Measurements from ENCODE around the gene DDA1.

The DDA1 gene

GRCh38 chr19:17296273-17296672 lies 13.1 kb upstream of the DDA1 start:
- H3K27me3 Mint-ChIP-seq = peaks cover 4% of the 10 kb centered on the region
- peaks cover 10% of the 10 kb centered on the region for H3K36me3 Mint-ChIP-seq
- DNase-seq = no peak
- H3K4me1 Mint-ChIP-seq = peaks cover 10% of the 10 kb centered on the region
- H3K4me3 Mint-ChIP-seq = no peak overlapping the region
- CTCF ChIA-PET = interaction anchor here (1.5 to 4.3 kb wide), 2 partner anchors 36 to 92 kb away, joined by 4 to 52 read pairs; no protein-coding TSS in a partner anchor
- no peak overlapping the region for H3K27ac Mint-ChIP-seq
- H3K9me3 Mint-ChIP-seq = peaks cover 4% of the 10 kb centered on the region

- H3K4me3 Mint-ChIP-seq = no peak overlapping the region
- peaks cover 10% of the 10 kb centered on the region for H3K36me3 Mint-ChIP-seq
- peaks cover 4% of the 10 kb centered on the region for H3K27me3 Mint-ChIP-seq
- DNase-seq = no peak
- H3K4me1 Mint-ChIP-seq = peaks cover 10% of the 10 kb centered on the region
- CTCF ChIA-PET = interaction anchor here (1.0 kb wide), 2 partner anchors 89 to 92 kb away, joined by 3 read pairs; no protein-coding TSS in a partner anchor
- no peak overlapping the region for H3K27ac Mint-ChIP-seq
- H3K9me3 Mint-ChIP-seq = peaks cover 4% of the 10 kb centered on the region
Observed at GRCh38 chr19:17296976-17297375, 12.4 kb upstream of the DDA1 start.

DNA sequence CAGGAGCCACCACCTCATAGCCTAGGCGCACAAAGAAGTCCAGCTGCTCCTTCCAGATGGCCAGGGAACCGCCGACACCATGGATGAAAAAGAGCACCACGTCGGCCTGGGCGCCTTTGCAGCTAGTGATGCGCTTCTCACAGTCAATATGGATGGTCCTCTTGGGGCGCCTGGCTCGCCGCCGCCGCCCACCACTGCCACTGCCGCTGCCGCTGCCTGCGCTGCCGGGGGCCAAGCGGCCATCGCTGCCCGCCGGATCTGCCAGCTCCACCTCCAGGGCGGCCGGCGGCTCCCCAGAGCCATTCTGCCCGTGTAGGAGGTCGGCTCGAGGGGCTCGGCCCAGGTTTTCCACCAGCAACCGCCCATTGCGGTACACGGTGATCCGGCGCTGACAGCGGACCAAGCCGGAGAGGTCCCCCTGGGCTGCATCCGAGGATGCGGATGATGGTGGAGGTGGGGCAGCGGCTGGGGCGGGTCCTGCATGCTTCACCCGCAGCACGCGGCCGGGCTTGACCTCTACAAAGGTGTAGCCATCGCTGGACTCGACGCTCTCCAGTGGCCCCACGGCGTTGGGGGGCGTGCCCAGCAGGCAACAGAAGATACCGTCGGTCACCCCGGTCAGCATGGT lies 8.3 kb upstream of the DDA1 start:
- CTCF ChIA-PET = interaction anchor here (1.2 kb wide), 1 partner anchor 85 kb away, joined by 4 read pairs; no protein-coding TSS in a partner anchor
- peaks cover 7% of the 10 kb centered on the region for H3K36me3 Mint-ChIP-seq
- no peaks in the 10 kb centered on the region for H3K27me3 Mint-ChIP-seq
- H3K27ac Mint-ChIP-seq = no peak overlapping the region
- peaks cover 4% of the 10 kb centered on the region for H3K9me3 Mint-ChIP-seq
- H3K4me3 Mint-ChIP-seq = no peak overlapping the region
- no peak for DNase-seq
- peaks cover 33% of the 10 kb centered on the region for H3K4me1 Mint-ChIP-seq

GRCh38 chr19:17302391-17303166 lies 6.8 kb upstream of the DDA1 start:
- CTCF ChIA-PET = interaction anchor here (1.0 to 1.3 kb wide), 2 partner anchors 10 to 86 kb away, joined by 3 to 7 read pairs; no protein-coding TSS in a partner anchor
- H3K4me1 Mint-ChIP-seq = peaks cover 46% of the 10 kb centered on the region
- peak overlapping the region; percentile 73 for H3K27ac Mint-ChIP-seq
- no peak for DNase-seq
- peaks cover 4% of the 10 kb centered on the region for H3K9me3 Mint-ChIP-seq
- H3K27me3 Mint-ChIP-seq = no peaks in the 10 kb centered on the region
- peaks cover 7% of the 10 kb centered on the region for H3K36me3 Mint-ChIP-seq
- H3K4me3 Mint-ChIP-seq = peak overlapping the region; percentile 69

DNA sequence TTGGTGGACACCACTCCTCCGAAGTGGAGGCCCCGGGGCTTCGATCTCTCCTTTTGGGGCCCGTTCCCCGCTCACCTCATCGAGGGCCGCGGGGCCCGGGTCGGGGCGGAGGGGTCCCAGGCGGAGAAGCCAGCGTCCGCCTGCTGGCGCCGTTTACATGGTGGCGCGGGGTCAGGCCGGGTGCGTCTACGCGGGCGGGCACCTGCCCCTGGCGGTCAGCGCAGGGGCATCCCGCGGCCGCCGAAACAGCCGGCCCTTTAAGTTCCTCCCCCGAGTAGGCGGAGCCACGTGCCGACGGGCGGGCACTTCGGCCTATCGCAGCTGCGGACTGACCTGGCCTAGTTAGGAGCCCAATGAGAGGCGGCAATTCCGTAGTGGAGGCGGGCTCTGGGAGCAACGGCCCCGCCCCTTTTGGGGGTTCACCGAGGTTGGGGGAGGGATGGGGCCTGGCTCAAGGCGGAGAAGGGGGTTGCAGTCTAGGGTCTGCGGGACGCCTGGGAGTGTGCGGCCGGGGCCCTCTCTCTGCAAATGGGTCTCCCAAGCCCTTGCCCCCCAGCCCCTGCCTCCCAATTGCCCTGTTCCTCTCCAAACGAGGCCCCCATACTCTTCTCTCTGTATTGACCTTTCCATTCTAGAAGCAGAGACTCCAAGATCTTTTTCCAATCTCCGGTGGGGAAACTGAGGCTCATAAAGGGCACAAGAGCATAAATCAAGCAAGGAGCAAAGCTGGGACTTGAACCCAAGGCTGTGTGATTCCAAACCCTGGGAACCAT lies 6.0 kb upstream of the DDA1 start, which contains the start of gene ABHD8:
ABHD8 (minus strand) TSS at position 259 of the 773 bp plus-strand sequence. CDS start 1,809 bp downstream, outside the sequence.
- Mint-ChIP-seq H3K27ac (peak within 1 kb of the TSS; percentile 73), H3K4me3 (peak within 1 kb of the TSS; percentile 69), H3K9me3 (peaks cover under 1% of the 10 kb centered on the region), H3K27me3 (no peaks in the 10 kb centered on the region), H3K36me3 (peaks cover 6% of the 10 kb centered on the region), H3K4me1 (peaks cover 52% of the 10 kb centered on the region)
- peak; percentile 96 for DNase-seq
- CTCF ChIA-PET = interaction anchor here (1.0 kb wide), 2 partner anchors 11 to 85 kb away, joined by 3 read pairs; no protein-coding TSS in a partner anchor

DNA sequence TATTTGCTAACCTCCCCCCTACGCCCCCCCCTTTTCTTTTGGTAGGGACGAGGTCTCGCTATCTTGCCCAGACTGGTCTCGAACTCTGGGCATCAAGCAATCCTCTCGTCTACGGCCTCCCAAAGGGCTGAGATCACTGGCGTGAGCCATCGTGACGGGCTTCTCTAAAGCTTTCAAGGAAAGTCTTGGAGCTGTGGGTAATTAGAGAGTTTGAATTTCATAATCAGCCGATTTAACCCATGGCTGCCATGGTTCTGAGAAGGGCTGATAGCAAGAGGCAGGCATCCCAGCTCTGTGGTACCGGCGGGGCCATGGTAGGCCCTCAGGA lies 5.5 kb upstream of the DDA1 start:
- Mint-ChIP-seq H3K9me3 (no peaks in the 10 kb centered on the region), H3K4me3 (peak overlapping the region; percentile 69), H3K27me3 (no peaks in the 10 kb centered on the region)

GRCh38 chr19:17304386-17305215 lies 4.8 kb upstream of the DDA1 start:
- H3K36me3 Mint-ChIP-seq = peaks cover 7% of the 10 kb centered on the region
- H3K9me3 Mint-ChIP-seq = no peaks in the 10 kb centered on the region
- H3K27ac Mint-ChIP-seq = peak overlapping the region; percentile 85
- peaks cover 59% of the 10 kb centered on the region for H3K4me1 Mint-ChIP-seq
- no peak for DNase-seq
- peak overlapping the region; percentile 89 for H3K4me3 Mint-ChIP-seq
- CTCF ChIA-PET = interaction anchor here (0.6 to 1.3 kb wide), 7 partner anchors 11 to 84 kb away, joined by 3 to 13 read pairs (median 3); no protein-coding TSS in a partner anchor
- H3K27me3 Mint-ChIP-seq = no peaks in the 10 kb centered on the region

More for the DNA sequence above, 5.5 kb upstream of the DDA1 start:
- H3K27ac Mint-ChIP-seq = peak overlapping the region; percentile 22
- DNase-seq = no peak
- peaks cover 5% of the 10 kb centered on the region for H3K36me3 Mint-ChIP-seq
- CTCF ChIA-PET = interaction anchor here (1.0 kb wide), 2 partner anchors 11 to 85 kb away, joined by 3 read pairs; no protein-coding TSS in a partner anchor
- peaks cover 52% of the 10 kb centered on the region for H3K4me1 Mint-ChIP-seq

GRCh38 chr19:17305216-17305516 lies 4.2 kb upstream of the DDA1 start:
- Mint-ChIP-seq H3K4me3 (peak overlapping the region; percentile 89), H3K27me3 (no peaks in the 10 kb centered on the region), H3K36me3 (peaks cover 7% of the 10 kb centered on the region), H3K4me1 (peaks cover 62% of the 10 kb centered on the region), H3K27ac (peak overlapping the region; percentile 85), H3K9me3 (no peaks in the 10 kb centered on the region)
- DNase-seq = no peak
- CTCF ChIA-PET = interaction anchor here (0.6 to 1.3 kb wide), 5 partner anchors 12 to 69 kb away, joined by 3 to 13 read pairs (median 4); no protein-coding TSS in a partner anchor

GRCh38 chr19:17305517-17306284 lies 3.7 kb upstream of the DDA1 start, which contains the start of gene MRPL34:
TSS of gene MRPL34 (plus strand) at chr19:17305872. CDS start at chr19:17305893, 21 bp downstream.
- H3K27me3 Mint-ChIP-seq = no peaks in the 10 kb centered on the region
- H3K36me3 Mint-ChIP-seq = peaks cover 7% of the 10 kb centered on the region
- CTCF ChIA-PET = interaction anchor here (0.6 to 1.3 kb wide), 5 partner anchors 12 to 70 kb away, joined by 3 to 13 read pairs (median 4); no protein-coding TSS in a partner anchor
- H3K4me1 Mint-ChIP-seq = peaks cover 67% of the 10 kb centered on the region
- DNase-seq = peak; percentile 97
- peak within 1 kb of the TSS; percentile 89 for H3K4me3 Mint-ChIP-seq
- no peaks in the 10 kb centered on the region for H3K9me3 Mint-ChIP-seq
- peak within 1 kb of the TSS; percentile 85 for H3K27ac Mint-ChIP-seq

DNA sequence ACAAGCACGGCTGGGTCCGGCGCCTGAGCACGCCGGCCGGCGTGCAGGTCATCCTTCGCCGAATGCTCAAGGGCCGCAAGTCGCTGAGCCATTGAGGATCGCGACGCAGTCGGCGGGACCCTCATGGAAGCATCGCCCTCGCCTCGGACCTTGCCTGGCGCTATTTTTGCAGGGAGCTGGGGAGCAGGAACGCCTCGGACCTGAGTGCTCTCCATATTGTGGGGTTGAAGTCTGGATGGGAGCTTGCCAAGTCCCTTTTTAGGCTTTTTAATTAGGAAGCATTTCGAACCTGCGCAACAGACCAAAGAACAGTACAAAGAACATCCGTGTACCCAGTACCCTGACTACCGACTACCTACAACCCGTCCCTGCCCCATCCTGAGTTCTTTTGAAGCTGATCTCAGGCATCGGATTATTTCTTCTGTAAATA lies 3.1 kb upstream of the DDA1 start:
- DNase-seq = no peak
- CTCF ChIA-PET = interaction anchor here (0.6 to 3.4 kb wide), 4 partner anchors 13 to 80 kb away, joined by 3 to 12 read pairs (median 4); no protein-coding TSS in a partner anchor
- H3K4me1 Mint-ChIP-seq = peaks cover 72% of the 10 kb centered on the region

DNA sequence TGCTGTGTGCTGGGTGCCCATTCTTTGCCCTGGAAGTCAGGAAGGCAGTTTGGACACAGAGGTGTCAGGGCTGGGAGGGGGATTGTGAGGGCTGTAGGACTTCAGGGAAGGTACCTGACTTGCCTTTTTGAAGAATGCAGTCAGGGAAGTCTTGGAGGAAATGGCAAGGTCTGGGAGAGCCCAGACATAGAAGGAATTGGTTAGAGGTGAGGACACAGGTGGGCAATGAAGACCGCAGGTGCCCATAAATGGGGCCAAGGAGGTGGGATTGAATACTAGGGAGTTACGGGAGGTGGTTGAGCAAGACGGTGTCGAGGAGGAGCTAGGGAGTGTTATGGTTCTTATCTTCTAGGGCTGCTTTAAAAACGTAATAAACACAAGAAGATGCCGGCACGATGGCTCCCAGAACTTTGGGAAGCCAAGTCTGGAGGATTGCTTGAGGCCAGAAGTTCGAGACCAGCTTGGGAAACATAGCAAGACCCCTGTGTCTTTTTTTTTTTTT lies 1.4 kb upstream of the DDA1 start:
- Mint-ChIP-seq H3K27ac (peak overlapping the region; percentile 50), H3K36me3 (peaks cover 13% of the 10 kb centered on the region), H3K9me3 (no peaks in the 10 kb centered on the region), H3K4me3 (peak overlapping the region; percentile 89), H3K27me3 (no peaks in the 10 kb centered on the region), H3K4me1 (peaks cover 68% of the 10 kb centered on the region)
- no peak for DNase-seq
- CTCF ChIA-PET = interaction anchor here (3.4 kb wide), 1 partner anchor 78 kb away, joined by 12 read pairs; no protein-coding TSS in a partner anchor

More for the DNA sequence above, 3.1 kb upstream of the DDA1 start:
- Mint-ChIP-seq H3K27me3 (no peaks in the 10 kb centered on the region), H3K4me3 (peak overlapping the region; percentile 89), H3K9me3 (no peaks in the 10 kb centered on the region), H3K36me3 (peaks cover 7% of the 10 kb centered on the region), H3K27ac (peak overlapping the region; percentile 85)

DNA sequence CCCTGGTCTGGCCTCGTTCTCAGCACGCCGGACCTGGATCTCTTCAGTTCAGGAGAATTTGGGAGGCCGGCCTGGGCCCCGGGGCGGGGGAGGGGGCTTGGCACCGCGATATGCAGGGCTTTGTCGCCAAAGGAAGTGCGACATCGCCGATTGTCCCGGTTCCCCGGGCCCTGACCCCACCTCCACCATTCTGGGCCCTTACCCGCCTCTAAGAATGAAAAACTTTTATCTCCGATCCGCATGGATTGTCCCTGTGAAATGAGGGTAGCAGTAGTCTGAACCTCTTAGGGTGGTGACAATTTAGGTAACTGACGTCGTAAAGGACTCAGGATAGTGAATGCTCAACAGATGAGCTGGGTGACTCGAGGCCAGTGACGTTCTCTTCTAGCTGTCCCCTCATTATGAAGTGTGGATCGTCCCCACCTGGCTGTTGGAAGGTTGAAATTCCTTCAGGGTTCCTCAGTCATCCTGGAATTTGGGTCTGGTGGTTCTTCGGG lies 650 bp downstream of the DDA1 start:
- Mint-ChIP-seq H3K27ac (peak overlapping the region; percentile 96), H3K36me3 (peaks cover 19% of the 10 kb centered on the region), H3K9me3 (no peaks in the 10 kb centered on the region), H3K4me1 (peaks cover 54% of the 10 kb centered on the region), H3K27me3 (no peaks in the 10 kb centered on the region), H3K4me3 (peak overlapping the region; percentile 99)
- DNase-seq = no peak
- CTCF ChIA-PET = interaction anchor here (1.0 kb wide), 1 partner anchor 27 kb away, joined by 5 read pairs; no protein-coding TSS in a partner anchor
